ENCODE measurements around the gene CCR2. TPM values are rescaled to one million over a fixed set of nuclear protein-coding genes. Genes with fewer than 3 reads are reported as not detected.

CCR2 gene
- total RNA-seq, 1 donor from 2014 or later, result not detected

GRCh38 chr3:46354984-46355383 is 1.1 kb downstream of the CCR2 start:
- DNase-seq, result no peak

DNA sequence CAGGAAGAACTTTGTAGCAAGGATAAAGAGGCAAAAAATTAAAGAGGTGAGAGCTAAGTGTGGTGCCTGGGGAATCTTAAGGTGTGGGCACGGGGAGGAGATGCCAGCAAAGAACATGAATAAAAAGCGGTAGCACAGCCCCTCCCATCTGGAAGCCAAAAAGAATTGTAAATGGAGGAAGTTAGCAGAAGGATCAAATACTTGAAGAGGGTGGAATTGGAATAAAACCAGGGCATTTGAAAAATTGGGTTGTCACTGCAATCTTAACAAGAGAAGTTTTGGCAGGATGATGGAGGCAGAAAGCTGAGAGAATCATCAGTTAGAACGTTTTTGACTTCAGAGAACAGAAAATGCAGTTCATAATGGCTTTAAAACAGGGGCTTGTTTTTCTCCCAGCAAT is 2.4 kb downstream of the CCR2 start:
- no peak for DNase-seq

DNA sequence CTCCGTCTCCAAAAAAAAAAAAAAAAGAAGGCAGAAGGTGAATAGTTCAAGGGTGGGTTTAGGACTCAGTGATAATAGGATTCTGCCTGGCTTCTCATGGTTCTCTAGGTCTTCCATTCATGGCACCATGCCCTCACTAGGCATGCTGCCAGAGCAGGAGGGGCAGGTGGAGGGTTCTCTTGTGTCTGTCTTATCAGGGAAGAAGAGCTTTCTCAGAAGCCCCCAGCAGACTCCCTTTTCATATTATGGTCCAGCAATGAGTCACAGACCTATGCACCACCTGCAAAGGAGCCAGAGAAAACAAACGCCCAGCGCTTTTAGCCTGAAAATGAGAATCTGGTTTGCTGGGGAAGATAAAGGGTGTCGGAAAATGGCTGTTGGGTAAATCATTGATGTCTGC is 3.0 kb downstream of the CCR2 start:
- DNase-seq, result no peak

DNA sequence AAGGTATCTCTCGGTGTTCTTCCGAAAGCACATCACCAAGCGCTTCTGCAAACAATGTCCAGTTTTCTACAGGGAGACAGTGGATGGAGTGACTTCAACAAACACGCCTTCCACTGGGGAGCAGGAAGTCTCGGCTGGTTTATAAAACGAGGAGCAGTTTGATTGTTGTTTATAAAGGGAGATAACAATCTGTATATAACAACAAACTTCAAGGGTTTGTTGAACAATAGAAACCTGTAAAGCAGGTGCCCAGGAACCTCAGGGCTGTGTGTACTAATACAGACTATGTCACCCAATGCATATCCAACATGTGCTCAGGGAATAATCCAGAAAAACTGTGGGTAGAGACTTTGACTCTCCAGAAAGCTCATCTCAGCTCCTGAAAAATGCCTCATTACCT is 4.6 kb downstream of the CCR2 start:
- DNase-seq, result no peak

GRCh38 chr3:46359733-46360493 is 6.0 kb downstream of the CCR2 start:
- DNase-seq, result no peak

DNA sequence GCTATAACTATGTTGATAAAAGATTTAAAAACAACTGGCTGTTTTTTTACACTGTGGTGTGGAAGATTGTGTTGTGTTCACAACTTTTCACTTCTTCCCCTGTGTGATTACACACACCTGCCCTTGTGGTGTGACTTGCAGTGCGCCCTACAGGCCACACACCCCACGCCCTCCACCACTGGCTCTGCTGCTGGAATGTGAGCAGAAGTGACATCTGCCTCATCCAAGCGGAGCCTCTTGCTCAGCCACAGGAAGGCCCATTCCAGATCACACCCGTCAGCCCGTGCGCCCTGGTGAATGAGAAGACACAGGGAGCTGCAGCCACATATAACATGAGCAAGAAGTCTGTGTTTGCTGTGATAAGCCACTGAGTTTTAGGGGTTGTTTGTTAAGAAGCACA is 7.0 kb downstream of the CCR2 start:
- no peak for DNase-seq

DNA sequence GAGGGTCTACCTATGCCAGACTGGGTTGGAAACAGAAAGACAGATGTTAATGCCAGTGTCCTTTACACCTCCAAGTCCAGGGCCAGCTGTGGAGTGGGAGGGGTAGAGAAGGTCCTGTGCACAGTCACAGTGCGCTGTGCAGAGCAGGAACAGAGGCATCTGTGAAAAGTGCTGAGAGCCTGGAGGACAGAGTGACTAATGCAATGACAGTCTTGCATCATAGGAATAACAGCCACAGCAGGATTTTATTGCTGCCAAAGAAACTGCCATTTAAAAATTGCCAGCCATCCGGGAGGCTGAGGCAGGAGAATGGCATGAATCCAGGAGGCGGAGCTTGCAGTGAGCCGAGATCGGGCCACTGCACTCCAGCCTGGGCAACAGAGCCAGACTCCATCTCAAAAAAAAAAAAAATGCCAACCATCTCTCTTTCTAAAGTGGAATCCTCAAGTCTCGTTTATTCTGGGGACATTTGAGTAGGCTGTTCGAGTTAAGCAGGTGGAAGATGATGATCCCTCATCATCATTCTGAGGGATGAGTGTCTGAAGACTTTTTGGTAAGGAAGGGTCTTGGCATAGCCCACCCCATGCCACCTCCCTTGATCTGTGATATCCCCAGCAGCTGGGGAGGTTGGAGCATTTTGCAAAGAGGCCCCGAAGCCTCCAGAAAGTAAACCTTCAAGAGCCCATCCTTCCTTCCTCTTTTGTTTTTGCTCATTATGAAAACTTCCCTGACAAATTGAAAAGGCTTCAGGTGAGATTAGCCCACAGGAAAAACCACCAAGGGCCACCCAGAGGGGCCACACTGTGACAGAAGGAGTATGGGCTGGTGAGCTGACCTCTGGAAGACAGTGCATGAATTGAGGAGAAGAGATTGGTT is 7.7 kb downstream of the CCR2 start:
- DNase-seq, result no peak

DNA sequence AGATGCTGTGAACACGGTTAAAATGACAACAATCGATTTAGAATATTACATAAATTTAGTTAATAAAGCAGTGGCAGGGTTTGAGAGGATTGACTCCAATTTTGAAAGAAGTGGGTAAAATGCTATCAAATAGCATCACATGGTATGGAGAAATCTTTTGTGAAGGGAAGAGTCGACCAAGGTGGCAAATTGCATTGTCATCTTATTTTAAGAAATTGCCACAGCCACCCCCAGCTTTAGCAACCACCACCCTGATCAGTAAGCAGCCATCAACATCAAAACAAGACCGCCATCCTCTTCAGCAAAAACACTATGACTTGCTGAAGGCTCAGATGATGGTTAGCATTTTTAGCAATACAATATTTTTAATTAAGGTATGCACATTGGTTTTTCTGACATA is 11.1 kb downstream of the CCR2 start:
- DNase-seq, result no peak

DNA sequence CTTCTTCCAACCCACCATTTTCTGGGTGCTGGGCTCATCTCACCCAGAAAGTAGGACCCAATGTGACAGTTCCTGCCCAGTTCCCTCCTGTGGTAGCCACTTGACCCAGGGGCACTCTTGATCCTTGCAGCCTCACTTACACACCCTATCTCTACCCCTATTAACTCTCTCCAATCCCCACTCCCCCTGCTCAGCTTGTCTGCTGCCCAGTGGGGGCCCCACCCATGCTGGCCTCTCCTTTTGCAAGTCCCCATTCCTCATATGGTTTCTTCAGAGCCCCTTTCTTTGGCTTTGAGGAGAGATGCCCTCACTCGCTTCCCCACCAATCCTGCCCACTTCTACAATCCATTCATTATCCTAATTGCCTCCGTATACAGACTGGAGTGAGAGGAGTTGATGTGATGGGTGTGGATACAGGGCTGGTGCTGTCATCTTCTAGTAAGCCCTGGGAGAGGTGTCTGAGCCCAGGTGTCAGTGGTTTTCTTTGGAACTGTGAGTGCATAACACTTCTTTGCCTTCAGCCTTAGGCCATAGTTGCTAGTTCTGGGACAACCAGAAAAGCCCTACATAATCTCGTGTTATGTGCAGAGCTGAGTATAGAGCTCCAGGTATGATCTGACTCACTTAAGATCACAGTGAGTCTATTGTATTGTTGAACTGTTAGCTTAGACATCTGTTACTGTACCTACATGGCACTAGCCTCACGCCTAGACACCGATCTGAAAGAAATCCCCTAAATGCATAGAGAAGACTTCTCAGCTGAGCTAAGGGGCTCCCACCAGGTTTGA is 12.0 kb downstream of the CCR2 start:
- no peak for DNase-seq

GRCh38 chr3:46367811-46368210 is 13.9 kb downstream of the CCR2 start:
- no peak for DNase-seq

DNA sequence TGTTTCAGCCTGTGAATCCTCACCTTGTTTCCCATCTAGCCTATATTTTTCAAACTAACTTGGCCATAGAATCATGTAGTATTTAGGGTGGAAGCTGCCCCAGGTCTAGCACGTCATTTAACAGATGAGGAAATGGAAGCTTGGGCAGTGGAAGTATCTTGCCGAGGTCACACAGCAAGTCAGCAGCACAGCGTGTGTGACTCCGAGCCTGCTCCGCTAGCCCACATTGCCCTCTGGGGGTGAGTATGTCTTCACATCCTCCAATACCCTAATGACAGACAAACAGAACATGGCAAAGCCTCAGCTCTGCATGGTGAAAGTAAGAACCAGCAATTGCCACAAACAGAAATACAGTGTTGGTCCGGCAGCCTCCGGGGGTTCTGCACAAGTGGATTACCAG is 14.7 kb downstream of the CCR2 start:
- no peak for DNase-seq

GRCh38 chr3:46369151-46369550 is 15.2 kb downstream of the CCR2 start:
- no peak for DNase-seq

- no peak for DNase-seq
Measured at GRCh38 chr3:46369675-46370132, 15.8 kb downstream of the CCR2 start.

GRCh38 chr3:46370839-46371518 is 17.1 kb downstream of the CCR2 start, which contains the start of gene CCR5:
Gene CCR5, plus strand, starts transcription at chr3:46370946. Its CDS starts 1,957 bp downstream, at chr3:46372903.
- DNase-seq, result no peak

- DNase-seq, result no peak
Measured at GRCh38 chr3:46371519-46372340, 17.8 kb downstream of the CCR2 start.

- peak; percentile 13 for DNase-seq
Measured at GRCh38 chr3:46372492-46373359, 18.8 kb downstream of the CCR2 start.

GRCh38 chr3:46374755-46375154 is 20.8 kb downstream of the CCR2 start:
- no peak for DNase-seq

- DNase-seq, result no peak
Measured at GRCh38 chr3:46375218-46375617, 21.3 kb downstream of the CCR2 start.

DNA sequence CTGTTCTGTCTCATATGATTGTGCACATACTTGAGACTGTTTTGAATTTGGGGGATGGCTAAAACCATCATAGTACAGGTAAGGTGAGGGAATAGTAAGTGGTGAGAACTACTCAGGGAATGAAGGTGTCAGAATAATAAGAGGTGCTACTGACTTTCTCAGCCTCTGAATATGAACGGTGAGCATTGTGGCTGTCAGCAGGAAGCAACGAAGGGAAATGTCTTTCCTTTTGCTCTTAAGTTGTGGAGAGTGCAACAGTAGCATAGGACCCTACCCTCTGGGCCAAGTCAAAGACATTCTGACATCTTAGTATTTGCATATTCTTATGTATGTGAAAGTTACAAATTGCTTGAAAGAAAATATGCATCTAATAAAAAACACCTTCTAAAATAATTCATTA is 21.9 kb downstream of the CCR2 start:
- no peak for DNase-seq

DNA sequence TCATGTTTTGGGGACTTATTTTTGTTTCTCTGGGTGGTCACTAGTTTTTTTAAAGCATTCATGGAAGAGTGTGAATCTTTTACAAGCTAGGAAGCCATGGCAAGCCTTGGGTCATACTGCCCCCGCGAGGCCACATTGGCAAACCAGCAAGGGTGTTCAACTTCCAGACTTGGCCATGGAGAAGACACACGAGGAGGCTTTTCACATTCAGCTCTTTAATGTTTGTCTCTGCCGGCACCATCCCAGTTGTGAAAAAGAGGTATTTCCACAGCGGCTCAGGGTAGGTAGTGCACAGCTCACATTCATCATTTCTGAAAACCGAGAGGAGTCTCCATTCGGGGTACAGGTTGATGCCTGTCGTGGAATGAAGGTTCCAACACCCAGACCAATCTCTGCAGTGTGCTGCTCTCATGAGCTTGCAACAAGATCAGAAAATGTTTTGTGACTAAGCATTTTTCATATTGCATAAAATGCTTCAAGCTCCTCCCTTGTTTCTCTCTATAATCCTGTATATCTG is 24.6 kb downstream of the CCR2 start:
- peak; percentile 74 for DNase-seq
